Measurements from ENCODE around the gene CEP128. TPM values are rescaled to one million over a fixed set of nuclear protein-coding genes. Genes with fewer than 3 reads are reported as not detected.

The CEP128 gene
- total RNA-seq, 2 experiments from 2014 or later = 18.6 to 21.6 TPM

DNA sequence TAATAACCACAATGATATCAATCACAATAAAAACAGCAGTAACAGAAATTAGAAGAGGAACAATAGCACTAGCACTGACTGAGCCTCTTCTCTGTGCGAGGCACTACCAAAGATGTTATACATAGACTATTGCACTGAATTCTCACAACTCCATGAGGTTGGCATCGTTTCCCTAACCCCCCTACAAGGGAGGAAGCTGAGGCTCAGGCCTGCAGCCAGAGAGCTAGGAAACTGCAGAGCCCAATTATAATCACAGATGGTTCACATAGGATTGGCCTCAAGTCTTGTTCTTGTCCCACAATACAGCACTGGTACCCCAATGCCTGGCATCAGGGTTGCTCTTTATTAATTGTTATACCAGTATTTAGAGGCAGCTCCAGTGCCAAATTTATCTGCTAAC is 278.0 kb downstream of the CEP128 start:
- H3K9me3 Mint-ChIP-seq (ENCODE audit: low read depth) = peaks cover 4% of the 10 kb centered on the region
- DNase-seq (no peak), ATAC-seq (no peak)
- no peaks in the 10 kb centered on the region for H3K27me3 Mint-ChIP-seq
- H3K27ac Mint-ChIP-seq = no peak overlapping the region
- ChIA-PET POLR2A (no interaction called here), CTCF (no interaction called here)
- no peak overlapping the region for H3K4me3 Mint-ChIP-seq
- H3K36me3 Mint-ChIP-seq (ENCODE audit: low read depth) = peaks cover 5% of the 10 kb centered on the region
- intact Hi-C loops (cut with DNase I, micrococcal nuclease) = no loop called here
- H3K4me1 Mint-ChIP-seq = no peaks in the 10 kb centered on the region

DNA sequence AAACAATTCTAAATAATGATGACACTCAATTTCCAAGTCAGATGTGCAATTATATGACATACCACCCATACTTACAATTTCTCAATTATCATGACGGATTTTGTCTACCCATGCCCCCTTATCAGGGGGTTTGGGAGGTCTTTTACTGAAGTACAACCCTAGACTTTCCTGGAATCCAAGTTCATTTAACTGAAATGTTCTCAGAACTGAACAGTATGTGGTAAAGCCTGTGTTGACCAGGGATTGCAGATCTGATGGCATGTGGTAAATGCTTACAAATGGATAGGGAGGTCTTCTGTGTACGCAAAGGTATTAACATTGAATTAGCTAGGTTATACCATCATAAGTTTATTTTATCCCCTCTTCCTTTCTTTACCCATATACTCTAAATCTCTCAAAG is 281.8 kb downstream of the CEP128 start:
- ATAC-seq = no peak
- no peaks in the 10 kb centered on the region for H3K4me1 Mint-ChIP-seq
- CTCF ChIA-PET = no interaction called here
- no peak overlapping the region for H3K27ac Mint-ChIP-seq
- no peak for DNase-seq
- H3K9me3 Mint-ChIP-seq (ENCODE audit: low read depth) = peaks cover 3% of the 10 kb centered on the region
- POLR2A ChIA-PET = no interaction called here
- intact Hi-C loops (cut with DNase I, micrococcal nuclease) = no loop called here
- peaks cover 4% of the 10 kb centered on the region for H3K36me3 Mint-ChIP-seq (ENCODE audit: low read depth)
- H3K27me3 Mint-ChIP-seq = no peaks in the 10 kb centered on the region
- H3K4me3 Mint-ChIP-seq = no peak overlapping the region

- Mint-ChIP-seq H3K36me3 (ENCODE audit: low read depth) (peaks cover 6% of the 10 kb centered on the region), H3K4me1 (no peaks in the 10 kb centered on the region), H3K4me3 (no peak overlapping the region), H3K27me3 (no peaks in the 10 kb centered on the region), H3K27ac (no peak overlapping the region), H3K9me3 (ENCODE audit: low read depth) (peaks cover 3% of the 10 kb centered on the region)
- ChIA-PET CTCF (interaction anchor here (0.6 to 0.7 kb wide), 2 partner anchors 157 to 218 kb away, joined by 3 read pairs; no protein-coding TSS in a partner anchor), POLR2A (no interaction called here)
- DNase-seq (no peak), ATAC-seq (no peak)
- intact Hi-C loops (cut with DNase I, micrococcal nuclease) = no loop called here
Observed at GRCh38 chr14:80658733-80659132, 282.8 kb downstream of the CEP128 start.

DNA sequence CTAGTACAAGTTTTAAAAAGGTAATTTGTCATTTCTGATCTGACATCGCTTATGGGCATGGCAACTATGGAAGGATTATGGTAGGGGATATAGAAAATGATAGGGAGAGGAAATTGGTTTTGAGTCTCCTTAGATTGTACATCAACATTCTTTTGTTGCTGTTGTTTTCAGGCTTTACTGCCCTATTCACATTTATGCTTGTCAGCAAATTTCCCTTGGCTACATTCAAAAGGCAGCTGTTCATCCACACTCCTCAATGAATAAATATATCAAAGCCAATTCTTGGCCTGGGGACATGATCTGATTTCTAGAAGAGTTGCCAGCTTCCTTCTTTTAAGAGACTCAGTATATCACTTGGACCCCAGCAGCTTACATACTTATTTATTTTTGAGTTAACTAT is 283.4 kb downstream of the CEP128 start:
- no peaks in the 10 kb centered on the region for H3K27me3 Mint-ChIP-seq
- CTCF ChIA-PET = interaction anchor here (0.6 to 0.7 kb wide), 2 partner anchors 158 to 218 kb away, joined by 3 read pairs; no protein-coding TSS in a partner anchor
- no peaks in the 10 kb centered on the region for H3K4me1 Mint-ChIP-seq
- H3K27ac Mint-ChIP-seq = no peak overlapping the region
- intact Hi-C loops (cut with DNase I, micrococcal nuclease) = no loop called here
- H3K9me3 Mint-ChIP-seq (ENCODE audit: low read depth) = peaks cover 3% of the 10 kb centered on the region
- no peak for ATAC-seq
- POLR2A ChIA-PET = no interaction called here
- H3K36me3 Mint-ChIP-seq (ENCODE audit: low read depth) = peaks cover 7% of the 10 kb centered on the region
- DNase-seq = no peak
- H3K4me3 Mint-ChIP-seq = no peak overlapping the region

DNA sequence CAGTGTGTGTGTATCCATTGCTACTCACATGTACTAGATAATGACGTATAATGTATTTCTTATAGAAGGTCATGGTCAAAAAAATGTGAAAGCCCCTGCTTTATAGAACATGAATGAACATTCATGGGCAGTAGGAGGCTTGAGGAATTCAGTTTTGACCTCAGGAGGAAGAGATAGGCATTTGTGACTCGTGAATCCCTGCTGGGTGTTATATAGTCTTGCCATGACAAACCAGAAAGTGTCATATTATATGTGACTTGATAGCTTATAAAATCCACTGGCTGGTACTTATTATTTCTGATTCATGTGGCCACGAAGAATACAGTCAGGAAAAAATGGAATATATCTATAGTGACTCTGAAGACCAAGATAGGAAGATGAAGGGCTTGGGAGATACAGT is 287.6 kb downstream of the CEP128 start:
- H3K36me3 Mint-ChIP-seq (ENCODE audit: low read depth) = peaks cover 16% of the 10 kb centered on the region
- ChIA-PET CTCF (no interaction called here), POLR2A (no interaction called here)
- H3K9me3 Mint-ChIP-seq (ENCODE audit: low read depth) = peaks cover 10% of the 10 kb centered on the region
- DNase-seq (no peak), ATAC-seq (no peak)
- H3K4me3 Mint-ChIP-seq = no peak overlapping the region
- no peaks in the 10 kb centered on the region for H3K4me1 Mint-ChIP-seq
- intact Hi-C loops (cut with DNase I, micrococcal nuclease) = no loop called here
- H3K27ac Mint-ChIP-seq = no peak overlapping the region
- H3K27me3 Mint-ChIP-seq = no peaks in the 10 kb centered on the region

DNA sequence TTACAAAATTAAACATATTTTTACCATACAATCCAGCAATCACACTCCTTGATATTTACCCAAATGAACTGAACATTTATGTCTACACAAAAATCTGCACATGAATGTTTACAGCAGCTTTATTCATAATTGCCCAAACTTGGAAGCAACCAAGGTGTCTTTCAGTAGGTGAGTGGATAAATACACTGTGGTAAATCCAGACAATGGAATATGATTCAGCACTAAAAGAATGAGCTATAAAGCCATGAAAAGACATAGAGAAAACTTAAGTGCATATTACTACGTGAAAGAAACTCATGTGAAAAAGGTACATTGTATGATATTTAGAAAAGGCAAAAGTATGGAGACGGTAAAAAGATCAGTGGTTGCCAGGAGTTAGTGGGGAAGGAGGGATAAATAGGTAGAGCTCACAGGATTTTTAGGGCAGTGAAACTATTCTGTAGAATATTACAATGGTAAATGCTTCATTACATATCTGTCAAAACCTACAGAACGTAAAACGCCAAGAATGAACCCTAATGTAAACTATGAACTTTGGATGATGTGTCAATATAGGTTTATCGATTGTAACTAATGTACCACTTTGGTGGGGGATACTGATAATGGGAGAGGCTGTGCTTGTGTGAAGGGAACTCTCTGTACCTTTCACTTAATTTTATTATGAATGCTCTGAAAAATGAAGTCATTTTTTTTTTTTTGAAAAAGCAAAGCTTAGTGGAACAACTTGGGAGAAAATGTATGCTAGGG is 295.7 kb downstream of the CEP128 start:
- Mint-ChIP-seq H3K27ac (no peak overlapping the region), H3K4me1 (no peaks in the 10 kb centered on the region), H3K9me3 (ENCODE audit: low read depth) (no peaks in the 10 kb centered on the region), H3K4me3 (no peak overlapping the region), H3K36me3 (ENCODE audit: low read depth) (peaks cover 1% of the 10 kb centered on the region), H3K27me3 (no peaks in the 10 kb centered on the region)
- intact Hi-C loops (cut with DNase I, micrococcal nuclease) = no loop called here
- no peak for DNase-seq
- ChIA-PET POLR2A (no interaction called here), CTCF (no interaction called here)
- no peak for ATAC-seq

- DNase-seq (no peak), ATAC-seq (no peak)
- Mint-ChIP-seq H3K4me1 (no peaks in the 10 kb centered on the region), H3K4me3 (no peak overlapping the region), H3K27me3 (no peaks in the 10 kb centered on the region), H3K27ac (no peak overlapping the region), H3K9me3 (ENCODE audit: low read depth) (no peaks in the 10 kb centered on the region), H3K36me3 (ENCODE audit: low read depth) (peaks cover 1% of the 10 kb centered on the region)
- intact Hi-C loops (cut with DNase I, micrococcal nuclease) = no loop called here
- POLR2A ChIA-PET = no interaction called here
- CTCF ChIA-PET = no interaction called here
Observed at GRCh38 chr14:80644826-80645225, 296.7 kb downstream of the CEP128 start.

DNA sequence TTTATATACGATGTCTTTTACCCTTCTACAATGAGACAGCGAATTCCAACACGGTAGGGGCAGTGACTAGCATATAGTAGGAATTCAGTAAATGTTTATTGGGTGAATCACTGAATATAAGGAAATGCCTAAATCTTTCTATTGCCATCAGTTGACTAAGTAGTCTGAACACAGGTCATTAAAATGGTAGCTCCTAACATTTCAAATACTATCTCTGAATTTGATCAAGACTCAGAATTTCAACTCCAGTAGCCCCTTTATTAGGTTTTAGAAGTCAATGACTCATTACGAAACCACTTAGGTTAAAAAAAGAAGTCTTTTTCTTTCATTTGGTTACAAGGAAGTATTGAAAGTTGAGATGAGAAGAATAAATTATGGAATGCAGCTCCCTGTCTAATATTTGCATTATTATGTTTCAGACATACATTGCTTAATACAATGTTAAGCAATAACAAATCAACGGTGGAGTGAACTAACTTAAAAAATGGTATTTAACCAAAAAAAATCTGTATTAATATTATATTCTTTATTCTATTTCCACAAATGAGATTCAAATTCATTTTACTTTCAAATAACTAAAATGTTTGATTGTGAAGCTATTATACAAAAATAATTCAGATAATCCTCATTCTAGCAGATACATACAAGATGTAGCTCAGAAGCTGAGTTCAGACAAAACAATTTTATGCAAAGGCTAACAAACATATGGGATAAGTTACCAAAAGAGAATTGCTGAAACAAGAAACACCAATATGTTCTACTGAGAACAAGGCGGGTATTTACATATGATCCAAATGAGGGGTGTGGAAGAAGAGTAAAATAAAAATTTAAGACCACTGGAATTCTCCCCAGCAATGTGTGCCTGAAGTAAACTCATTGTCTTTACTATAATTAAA is 302.7 kb downstream of the CEP128 start:
- no peak overlapping the region for H3K27ac Mint-ChIP-seq
- CTCF ChIA-PET = no interaction called here
- peaks cover 1% of the 10 kb centered on the region for H3K36me3 Mint-ChIP-seq (ENCODE audit: low read depth)
- no peak for ATAC-seq
- H3K4me1 Mint-ChIP-seq = no peaks in the 10 kb centered on the region
- no peak overlapping the region for H3K4me3 Mint-ChIP-seq
- H3K9me3 Mint-ChIP-seq (ENCODE audit: low read depth) = no peaks in the 10 kb centered on the region
- H3K27me3 Mint-ChIP-seq = no peaks in the 10 kb centered on the region
- no peak for DNase-seq
- intact Hi-C loops (cut with DNase I, micrococcal nuclease) = no loop called here
- POLR2A ChIA-PET = no interaction called here

- Mint-ChIP-seq H3K36me3 (ENCODE audit: low read depth) (peaks cover 1% of the 10 kb centered on the region), H3K27ac (no peak overlapping the region), H3K9me3 (ENCODE audit: low read depth) (no peaks in the 10 kb centered on the region), H3K4me1 (no peaks in the 10 kb centered on the region), H3K27me3 (no peaks in the 10 kb centered on the region), H3K4me3 (no peak overlapping the region)
- ATAC-seq = no peak
- ChIA-PET CTCF (no interaction called here), POLR2A (no interaction called here)
- no peak for DNase-seq
- intact Hi-C loops (cut with DNase I, micrococcal nuclease) = no loop called here
Observed at GRCh38 chr14:80637756-80638619, 303.6 kb downstream of the CEP128 start.

GRCh38 chr14:80636071-80636470 is 305.5 kb downstream of the CEP128 start:
- no peaks in the 10 kb centered on the region for H3K4me1 Mint-ChIP-seq
- ChIA-PET CTCF (no interaction called here), POLR2A (no interaction called here)
- no peak for ATAC-seq
- intact Hi-C loops (cut with DNase I, micrococcal nuclease) = no loop called here
- H3K4me3 Mint-ChIP-seq = no peak overlapping the region
- DNase-seq = no peak
- H3K27ac Mint-ChIP-seq = no peak overlapping the region
- no peaks in the 10 kb centered on the region for H3K36me3 Mint-ChIP-seq (ENCODE audit: low read depth)
- no peaks in the 10 kb centered on the region for H3K9me3 Mint-ChIP-seq (ENCODE audit: low read depth)
- H3K27me3 Mint-ChIP-seq = no peaks in the 10 kb centered on the region

DNA sequence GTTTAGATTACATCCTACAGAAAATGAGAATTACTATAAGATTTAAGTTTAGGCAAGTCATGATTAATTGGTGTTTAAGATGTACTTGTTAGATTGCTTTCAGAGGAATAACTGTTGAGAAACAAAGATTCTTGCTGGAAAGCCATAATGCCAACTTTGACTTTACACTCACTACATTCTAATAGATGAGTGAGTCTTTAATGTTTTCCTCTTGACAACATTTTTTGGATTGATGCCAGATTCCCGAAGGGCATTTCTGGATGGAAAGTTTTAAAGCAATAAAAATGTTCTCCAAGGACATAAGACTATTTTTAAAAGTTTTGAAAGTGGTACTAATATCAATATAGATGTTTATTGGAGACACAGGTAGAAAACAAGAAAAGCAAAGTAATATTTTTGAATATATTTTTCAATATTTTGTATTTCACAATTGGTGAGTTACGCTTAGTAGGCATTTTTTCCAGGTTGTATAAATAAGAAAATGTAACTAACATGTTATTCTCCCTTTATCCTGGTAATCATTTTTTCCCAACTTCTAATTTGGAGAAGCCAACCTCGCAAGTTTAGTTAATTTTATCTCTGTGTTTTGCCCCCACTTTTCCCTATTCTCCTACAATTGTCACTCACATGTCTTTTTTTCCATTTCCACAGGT is 307.3 kb downstream of the CEP128 start:
- ChIA-PET POLR2A (no interaction called here), CTCF (interaction anchor here (0.6 kb wide), 1 partner anchor 295 kb away, joined by 3 read pairs; no protein-coding TSS in a partner anchor)
- DNase-seq = no peak
- intact Hi-C loops (cut with DNase I, micrococcal nuclease) = no loop called here
- Mint-ChIP-seq H3K4me3 (no peak overlapping the region), H3K36me3 (ENCODE audit: low read depth) (no peaks in the 10 kb centered on the region), H3K9me3 (ENCODE audit: low read depth) (no peaks in the 10 kb centered on the region), H3K27me3 (no peaks in the 10 kb centered on the region), H3K4me1 (no peaks in the 10 kb centered on the region), H3K27ac (no peak overlapping the region)
- ATAC-seq = no peak
